K562 (cell line): ENCODE measurements around the gene ZCWPW1. TPM values are rescaled to one million over a fixed set of nuclear protein-coding genes. Genes with fewer than 3 reads are reported as not detected.

Source experiments
- CEBPG ChIP-seq, 3 experiments: fragments of 200-800 bp in 1 of 3; sonication (Bioruptor generic) in 1 of 3; sonication (generic) in 1 of 3; formaldehyde crosslinking in 1 of 3; IDR thresholded peaks in 2 of 3; conservative IDR thresholded peaks in 1 of 3; 2 replicates each; pipeline versions ENCODE4 v1.6.1 to v1.8.0; 2016 to 2022; ENCODE audit warnings: missing compliant biosample characterization in 2 of 3, missing genetic modification characterization in 2 of 3, mild to moderate bottlenecking in 1 of 3, missing genetic modification reagents in 1 of 3
- MCM7 ChIP-seq, 2 experiments: fragments of 450-650 bp; IDR thresholded peaks; 2 replicates each; pipeline ENCODE4 v1.6.1; 2016 to 2018
- ZNF318 ChIP-seq, 2 experiments: fragments of 450-650 bp; IDR thresholded peaks; 2 replicates each; pipeline ENCODE4 v1.6.1; 2016; ENCODE audit warnings: mild to moderate bottlenecking in 2 of 2, borderline replicate concordance in 1 of 2, low read depth in 1 of 2, moderate library complexity in 1 of 2
- ZNF77 ChIP-seq: fragments of 250-450 bp; sonication (Bioruptor Pico); IDR thresholded peaks from 2 replicates; pipeline ENCODE4 v1.5.0; 2020
- polyA plus RNA-seq, 8 experiments: library from polyadenylated mRNA; depleted of rRNA in 4 of 8; stranded (reverse) in 5 of 8; unstranded in 3 of 8; fragments of >200 nt; fragmentation: Nextera tagmentation in 2 of 8; fragmentation: Illumina TruSeq in 1 of 8; extraction: Ambion mirVana in 2 of 8; extraction: Trizol in 1 of 8; gene quantifications; 2 replicates each; pipeline versions ENCODE4 v1.2.1 to v1.2.3, GENCODE V29; 2011 to 2014; ENCODE audit warnings: inconsistent platforms in 1 of 8, missing spikeins in 1 of 8
- total RNA-seq, 7 experiments: library from RNA; depleted of rRNA in 6 of 7; stranded (reverse); fragments of >200 nt in 6 of 7; fragmentation: Illumina TruSeq in 2 of 7; extraction: Trizol in 2 of 7; gene quantifications; 2 replicates each; pipeline versions ENCODE4 v1.2.1 to v1.2.3, GENCODE V29; 2011 to 2021; ENCODE audit warnings: low replicate concordance in 1 of 7
- TF ChIP-seq, protein P1 (sequence below), 2 experiments: fragments of 450-650 bp; formaldehyde crosslinking in 1 of 2; IDR thresholded peaks; 2 replicates each; pipeline versions ENCODE4 v1.4.0 to v1.6.1; 2014 to 2020; ENCODE audit warnings: mild to moderate bottlenecking in 2 of 2, borderline replicate concordance in 1 of 2, low read depth in 1 of 2
- TF ChIP-seq, protein P2 (sequence below): fragments of 250-450 bp; sonication (Bioruptor Pico); IDR thresholded peaks from 2 replicates; pipeline ENCODE4 v1.4.0; 2020; ENCODE audit warnings: mild to moderate bottlenecking

Gene ZCWPW1
- total and polyA plus RNA-seq, 9 of the 15 experiments (the other 6 are each of a cell fraction or from before 2014, with no cell fraction given): 0.18 to 1.7 (median 1.2) TPM

DNA sequence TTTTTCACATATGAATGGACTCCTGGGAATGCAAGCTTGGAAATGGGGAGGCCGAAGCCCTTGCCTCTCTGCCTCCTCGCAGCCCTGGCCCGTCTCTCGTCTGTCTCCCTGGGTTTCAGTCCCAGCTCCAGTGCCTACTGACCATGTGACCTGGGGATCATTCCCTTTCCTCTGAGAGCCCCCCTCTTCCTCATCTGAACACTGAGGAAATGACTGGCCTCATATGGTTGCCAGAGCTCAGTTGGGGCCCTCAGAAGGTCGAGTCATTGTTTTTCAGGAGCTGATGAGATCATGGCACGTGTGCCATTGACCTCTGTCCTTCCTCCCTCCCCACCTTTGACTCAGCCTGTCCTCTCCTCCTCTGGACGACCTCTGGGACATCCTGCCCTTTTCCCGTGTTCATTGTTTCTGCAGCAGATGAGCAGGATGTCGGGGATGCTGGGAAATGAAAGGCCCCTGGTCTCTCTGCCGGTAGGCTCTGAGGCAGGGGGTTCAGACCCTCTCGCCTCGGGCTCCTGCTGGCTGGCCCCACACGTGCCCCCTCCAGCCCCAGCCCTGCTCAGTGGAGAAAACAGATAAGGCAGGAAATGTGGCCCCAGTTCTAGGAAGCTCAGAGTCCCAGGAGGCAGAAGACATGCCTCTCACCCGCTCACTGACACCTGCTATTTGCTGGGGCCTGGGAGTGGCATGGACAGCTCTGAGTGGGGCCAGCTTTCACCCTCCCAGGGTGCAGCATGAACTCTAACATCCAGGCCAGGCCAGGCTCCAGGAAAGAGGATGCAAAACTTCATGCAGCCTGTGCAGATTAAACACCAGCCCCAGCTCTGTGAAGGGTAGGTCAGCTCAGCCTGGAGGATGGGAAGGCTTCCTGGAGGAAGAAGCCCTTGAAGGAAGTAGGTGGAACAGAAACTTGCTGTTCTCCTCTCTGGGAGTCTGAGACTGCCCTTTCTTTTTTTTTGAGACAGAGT lies 16.1 kb upstream of the ZCWPW1 start (continued):
- TF ChIP-seq, protein P1, sequence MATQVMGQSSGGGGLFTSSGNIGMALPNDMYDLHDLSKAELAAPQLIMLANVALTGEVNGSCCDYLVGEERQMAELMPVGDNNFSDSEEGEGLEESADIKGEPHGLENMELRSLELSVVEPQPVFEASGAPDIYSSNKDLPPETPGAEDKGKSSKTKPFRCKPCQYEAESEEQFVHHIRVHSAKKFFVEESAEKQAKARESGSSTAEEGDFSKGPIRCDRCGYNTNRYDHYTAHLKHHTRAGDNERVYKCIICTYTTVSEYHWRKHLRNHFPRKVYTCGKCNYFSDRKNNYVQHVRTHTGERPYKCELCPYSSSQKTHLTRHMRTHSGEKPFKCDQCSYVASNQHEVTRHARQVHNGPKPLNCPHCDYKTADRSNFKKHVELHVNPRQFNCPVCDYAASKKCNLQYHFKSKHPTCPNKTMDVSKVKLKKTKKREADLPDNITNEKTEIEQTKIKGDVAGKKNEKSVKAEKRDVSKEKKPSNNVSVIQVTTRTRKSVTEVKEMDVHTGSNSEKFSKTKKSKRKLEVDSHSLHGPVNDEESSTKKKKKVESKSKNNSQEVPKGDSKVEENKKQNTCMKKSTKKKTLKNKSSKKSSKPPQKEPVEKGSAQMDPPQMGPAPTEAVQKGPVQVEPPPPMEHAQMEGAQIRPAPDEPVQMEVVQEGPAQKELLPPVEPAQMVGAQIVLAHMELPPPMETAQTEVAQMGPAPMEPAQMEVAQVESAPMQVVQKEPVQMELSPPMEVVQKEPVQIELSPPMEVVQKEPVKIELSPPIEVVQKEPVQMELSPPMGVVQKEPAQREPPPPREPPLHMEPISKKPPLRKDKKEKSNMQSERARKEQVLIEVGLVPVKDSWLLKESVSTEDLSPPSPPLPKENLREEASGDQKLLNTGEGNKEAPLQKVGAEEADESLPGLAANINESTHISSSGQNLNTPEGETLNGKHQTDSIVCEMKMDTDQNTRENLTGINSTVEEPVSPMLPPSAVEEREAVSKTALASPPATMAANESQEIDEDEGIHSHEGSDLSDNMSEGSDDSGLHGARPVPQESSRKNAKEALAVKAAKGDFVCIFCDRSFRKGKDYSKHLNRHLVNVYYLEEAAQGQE (IDR thresholded peaks at IDR 0.05; ENCODE audit: borderline replicate concordance): peak; percentile 42
- TF ChIP-seq, protein P1 (CRISPR knock-in tag; IDR thresholded peaks at IDR 0.05; ENCODE audit: low read depth): no peak
- TF ChIP-seq ZNF77 (CRISPR knock-in tag): no peak
- TF ChIP-seq, protein P2, sequence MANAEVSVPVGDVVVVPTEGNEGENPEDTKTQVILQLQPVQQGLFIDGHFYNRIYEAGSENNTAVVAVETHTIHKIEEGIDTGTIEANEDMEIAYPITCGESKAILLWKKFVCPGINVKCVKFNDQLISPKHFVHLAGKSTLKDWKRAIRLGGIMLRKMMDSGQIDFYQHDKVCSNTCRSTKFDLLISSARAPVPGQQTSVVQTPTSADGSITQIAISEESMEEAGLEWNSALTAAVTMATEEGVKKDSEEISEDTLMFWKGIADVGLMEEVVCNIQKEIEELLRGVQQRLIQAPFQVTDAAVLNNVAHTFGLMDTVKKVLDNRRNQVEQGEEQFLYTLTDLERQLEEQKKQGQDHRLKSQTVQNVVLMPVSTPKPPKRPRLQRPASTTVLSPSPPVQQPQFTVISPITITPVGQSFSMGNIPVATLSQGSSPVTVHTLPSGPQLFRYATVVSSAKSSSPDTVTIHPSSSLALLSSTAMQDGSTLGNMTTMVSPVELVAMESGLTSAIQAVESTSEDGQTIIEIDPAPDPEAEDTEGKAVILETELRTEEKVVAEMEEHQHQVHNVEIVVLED (CRISPR knock-in tag): no peak; the same call in 1 of the 2 replicates
- TF ChIP-seq CEBPG (CRISPR knock-in tag; IDR thresholded peaks at IDR 0.05): no peak
- TF ChIP-seq CEBPG (tag; conservative IDR thresholded peaks at IDR 0.05 in 1 of 2, IDR thresholded peaks at IDR 0.05 in 1 of 2): no peak
- TF ChIP-seq MCM7 (IDR thresholded peaks at IDR 0.05): no peak
- peak in 1 of 2 experiments; percentile 91; a peak in 2 of 4 replicates for TF ChIP-seq ZNF318 (IDR thresholded peaks at IDR 0.05; ENCODE audit: borderline replicate concordance in 1 of 2, low read depth in 1 of 2)
